GM19463 (cell line): ENCODE data around the gene SLC2A14.

Source experiments
- ATAC-seq: cut with Tn5 transposase; IDR thresholded peaks from one replicate; pipeline ENCODE4 v1.9.1; 2021; ENCODE audit warnings: mild to moderate bottlenecking, moderate library complexity; ENCODE audit not compliant: unreplicated experiment

SLC2A14 gene

GRCh38 chr12:7769999-7770398 lies 102.7 kb downstream of the SLC2A14 start:
- ATAC-seq: no peak
